SK-N-MC (cell line): ENCODE data around the gene STX11.

Source experiments
- EZH2 ChIP-seq: fragments of 200-600 bp; sonication (generic); IDR thresholded peaks from one replicate; pipeline ENCODE4 v1.6.1; 2017; ENCODE audit warnings: antibody characterized with exemption
- FOXP2 ChIP-seq: optimal IDR thresholded peaks from 2 replicates; pipeline ENCODE3; 2011; ENCODE audit warnings: mild to moderate bottlenecking, moderate library complexity; ENCODE audit not compliant: insufficient read depth; ENCODE audit errors: extremely low read length, control extremely low read depth

- TF ChIP-seq EZH2 (no peak), FOXP2 (no peak)
These were observed 7.8 kb downstream of the STX11 start for GRCh38 chr6:144158133-144158532.
